ENCODE results near the gene ZDHHC13. TPM values are rescaled to one million over a fixed set of nuclear protein-coding genes. Genes with fewer than 3 reads are reported as not detected.

ZDHHC13 gene
- polyA plus RNA-seq, 2 of the 4 experiments (the other 2 are of a cell fraction), result 17.6 to 34.3 TPM

- 13% methylated on average over 1 of the region's 1 CpG for WGBS (ENCODE audit: missing lambda C conversion rate)
- no peak overlapping the region for H3K27ac ChIP-seq
- no peak for DNase-seq (ENCODE audit: low read depth in 1 of 2, low spot score in 1 of 2)
- POLR2A ChIA-PET, result no interaction called here
- no peak overlapping the region for H3K4me2 ChIP-seq
- no peak for TF ChIP-seq RNF2 (IDR thresholded peaks at IDR 0.05; ENCODE audit: borderline replicate concordance, low read depth)
- no peak for TF ChIP-seq JUNB (IDR thresholded peaks at IDR 0.05)
- TF ChIP-seq CTCF (IDR thresholded peaks at IDR 0.05), result no peak
- no peak for TF ChIP-seq GATA3 (IDR thresholded peaks at IDR 0.05; ENCODE audit: borderline replicate concordance)
- no peak for TF ChIP-seq CEBPB (IDR thresholded peaks at IDR 0.05)
- no peak for TF ChIP-seq HMGXB4 (CRISPR knock-in tag; IDR thresholded peaks at IDR 0.05; ENCODE audit: borderline replicate concordance)
- no peak for TF ChIP-seq RAD21 (conservative IDR thresholded peaks at IDR 0.05 in 1 of 2, IDR thresholded peaks at IDR 0.05 in 1 of 2)
- no peak for TF ChIP-seq BCL3 (IDR thresholded peaks at IDR 0.05)
- no peak for TF ChIP-seq USF2 (IDR thresholded peaks at IDR 0.05)
- no peak for TF ChIP-seq ESRRA (IDR thresholded peaks at IDR 0.05; ENCODE audit: borderline replicate concordance, low read length)
- no peak for TF ChIP-seq CHD2 (IDR thresholded peaks at IDR 0.05; ENCODE audit: low read length, partially characterized antibody)
- TF ChIP-seq MAFK (IDR thresholded peaks at IDR 0.05; ENCODE audit: partially characterized antibody), result no peak
- TF ChIP-seq REST (IDR thresholded peaks at IDR 0.05), result no peak
- no peak for TF ChIP-seq NPAS2 (CRISPR knock-in tag; IDR thresholded peaks at IDR 0.05; ENCODE audit: borderline replicate concordance)
- no peak for TF ChIP-seq MYC (IDR thresholded peaks at IDR 0.05; ENCODE audit: borderline replicate concordance, low read length)
- no peak for TF ChIP-seq ZFP36 (IDR thresholded peaks at IDR 0.05; ENCODE audit: borderline replicate concordance, partially characterized antibody)
- TF ChIP-seq HOXB5 (CRISPR knock-in tag; IDR thresholded peaks at IDR 0.05), result no peak
- no peak overlapping the region for H3K4me3 ChIP-seq
- FAIRE-seq, result no peak
- ATAC-seq, result no peak
- peaks cover 10% of the 10 kb centered on the region; the same call in 2 of the 3 replicates for H3K4me1 ChIP-seq
- CTCF ChIA-PET, result no interaction called here
- H3K9me3 ChIP-seq, result no peaks in the 10 kb centered on the region; the same call in 2 of the 3 replicates
Measured at GRCh38 chr11:19105011-19105410, 12.0 kb upstream of the ZDHHC13 start.
